ENCODE data around the gene KCNQ1. TPM values are rescaled to one million over a fixed set of nuclear protein-coding genes. Genes with fewer than 3 reads are reported as not detected.

The KCNQ1 gene
- polyA plus RNA-seq, 1 donor (not counting 4 experiments of a cell fraction or from before 2014, with no cell fraction given) = not detected

GRCh38 chr11:2744166-2744565 lies 299.4 kb downstream of the KCNQ1 start:
- no peaks in the 10 kb centered on the region for H3K9me3 ChIP-seq (ENCODE audit: control insufficient read depth, low read depth, low read length)
- H3K79me2 ChIP-seq (ENCODE audit: control insufficient read depth, insufficient read depth, low read length) = no peaks in the 10 kb centered on the region
- no peak overlapping the region for H3K27ac ChIP-seq (ENCODE audit: control insufficient read depth, insufficient read depth, low read length)
- FAIRE-seq = no peak
- H3K9me1 ChIP-seq (ENCODE audit: control insufficient read depth, extremely low read depth, insufficient read depth, low read length) = no peaks in the 10 kb centered on the region
- H3K36me3 ChIP-seq (ENCODE audit: control insufficient read depth in 2 of 2, extremely low read depth in 1 of 2, insufficient read depth in 2 of 2, low read length in 2 of 2) = no peaks in the 10 kb centered on the region
- DNase-seq (ENCODE audit: low read depth, low spot score) = no peak
- dilution Hi-C loops (cut with MboI; ENCODE audit: extremely low pct_ligation_motif_present, low sequenced_read_pairs) = no loop called here
- TF ChIP-seq CTCF (optimal IDR thresholded peaks at IDR 0.05 in 1 of 3, IDR thresholded peaks at IDR 0.05 in 1 of 3, conservative IDR thresholded peaks at IDR 0.05 in 1 of 3; ENCODE audit: extremely low read depth in 1 of 3, insufficient read depth in 2 of 3, low read length in 3 of 3) = no peak
- no peak for TF ChIP-seq EZH2 (IDR thresholded peaks at IDR 0.05; ENCODE audit: low read length)
- peaks cover 22% of the 10 kb centered on the region for H3K27me3 ChIP-seq (ENCODE audit: control insufficient read depth, extremely low read depth, insufficient read depth, low read length)
- no peak overlapping the region for H3K4me2 ChIP-seq (ENCODE audit: control insufficient read depth, extremely low read depth, insufficient read depth, low read depth, low read length)
- no peak overlapping the region for H3K9ac ChIP-seq (ENCODE audit: control insufficient read depth, extremely low read depth, insufficient read depth, low read length)
- no peaks in the 10 kb centered on the region for H4K20me1 ChIP-seq (ENCODE audit: control insufficient read depth, extremely low read depth, insufficient read depth, low read length)
- no peaks in the 10 kb centered on the region for H3K4me1 ChIP-seq (ENCODE audit: control insufficient read depth, extremely low read depth, insufficient read depth, low read length)
- no peak overlapping the region for H2AFZ ChIP-seq (ENCODE audit: control insufficient read depth, low read length)
- H3K4me3 ChIP-seq (ENCODE audit: control insufficient read depth in 2 of 3, extremely low read depth in 1 of 3, insufficient read depth in 2 of 3, low read depth in 1 of 3, low read length in 3 of 3) = no peak overlapping the region

- Histone ChIP-seq H3K27ac (ENCODE audit: control insufficient read depth, insufficient read depth, low read length) (no peak overlapping the region), H3K4me1 (ENCODE audit: control insufficient read depth, extremely low read depth, insufficient read depth, low read length) (no peaks in the 10 kb centered on the region), H3K9me3 (ENCODE audit: control insufficient read depth, low read depth, low read length) (no peaks in the 10 kb centered on the region), H4K20me1 (ENCODE audit: control insufficient read depth, extremely low read depth, insufficient read depth, low read length) (no peaks in the 10 kb centered on the region), H2AFZ (ENCODE audit: control insufficient read depth, low read length) (no peak overlapping the region), H3K9ac (ENCODE audit: control insufficient read depth, extremely low read depth, insufficient read depth, low read length) (no peak overlapping the region), H3K79me2 (ENCODE audit: control insufficient read depth, insufficient read depth, low read length) (no peaks in the 10 kb centered on the region), H3K4me2 (ENCODE audit: control insufficient read depth, extremely low read depth, insufficient read depth, low read depth, low read length) (no peak overlapping the region), H3K27me3 (ENCODE audit: control insufficient read depth, extremely low read depth, insufficient read depth, low read length) (peaks cover 22% of the 10 kb centered on the region), H3K9me1 (ENCODE audit: control insufficient read depth, extremely low read depth, insufficient read depth, low read length) (no peaks in the 10 kb centered on the region), H3K36me3 (ENCODE audit: control insufficient read depth in 2 of 2, extremely low read depth in 1 of 2, insufficient read depth in 2 of 2, low read length in 2 of 2) (no peaks in the 10 kb centered on the region), H3K4me3 (ENCODE audit: control insufficient read depth in 2 of 3, extremely low read depth in 1 of 3, insufficient read depth in 2 of 3, low read depth in 1 of 3, low read length in 3 of 3) (no peak overlapping the region)
- no peak for FAIRE-seq
- dilution Hi-C loops (cut with MboI; ENCODE audit: extremely low pct_ligation_motif_present, low sequenced_read_pairs) = no loop called here
- TF ChIP-seq EZH2 (IDR thresholded peaks at IDR 0.05; ENCODE audit: low read length) (no peak), CTCF (optimal IDR thresholded peaks at IDR 0.05 in 1 of 3, IDR thresholded peaks at IDR 0.05 in 1 of 3, conservative IDR thresholded peaks at IDR 0.05 in 1 of 3; ENCODE audit: extremely low read depth in 1 of 3, insufficient read depth in 2 of 3, low read length in 3 of 3) (no peak)
- no peak for DNase-seq (ENCODE audit: low read depth, low spot score)
Measured at GRCh38 chr11:2745511-2745910, 300.7 kb downstream of the KCNQ1 start.

Data from keratinocyte (primary cell).